Ascending aorta (tissue), 2 donors: Measurements from ENCODE around the gene CHTF8. TPM values are rescaled to one million over a fixed set of nuclear protein-coding genes. Genes with fewer than 3 reads are reported as not detected.

Experiments used
- DNase-seq, 2 donors: peaks; one replicate each; pipeline ENCODE4 v3.0.0-alpha.2; 2019; ENCODE audit warnings: low spot score in 2 of 2
- H3K27ac ChIP-seq, 2 donors: fragments of 200-600 bp; sonication (generic); one replicate each; pipeline ENCODE4 v1.5.1; 2016 to 2017; ENCODE audit warnings: mild to moderate bottlenecking in 1 of 2
- H3K27me3 ChIP-seq: fragments of 200-600 bp; sonication (generic); one replicate; pipeline ENCODE4 v1.5.1; 2017
- H3K36me3 ChIP-seq, 2 donors: fragments of 200-600 bp; sonication (generic); one replicate each; pipeline ENCODE4 v1.5.1; 2016
- H3K4me1 ChIP-seq, 2 donors: fragments of 200-600 bp; sonication (generic); one replicate each; pipeline ENCODE4 v1.5.1; 2016 to 2017; ENCODE audit warnings: mild to moderate bottlenecking in 1 of 2
- H3K4me3 ChIP-seq, 2 donors: fragments of 200-600 bp; sonication (generic); one replicate each; pipeline ENCODE4 v1.5.1; 2016 to 2017; ENCODE audit warnings: mild to moderate bottlenecking in 1 of 2
- H3K9me3 ChIP-seq, 2 donors: fragments of 200-600 bp; sonication (generic); one replicate each; pipeline ENCODE4 v1.5.1; 2016
- CTCF ChIP-seq, 3 experiments: fragments of 200-600 bp in 2 of 3; fragments of 450-650 bp in 1 of 3; sonication (generic) in 2 of 3; IDR thresholded peaks; one replicate each; pipeline ENCODE4 v1.5.1; 2016 to 2019; ENCODE audit warnings: antibody characterized with exemption in 3 of 3, mild to moderate bottlenecking in 1 of 3, moderate library complexity in 1 of 3
- intact Hi-C: fragments of 100-400 bp; cut with DNase I; formaldehyde crosslinking; loops from one replicate; pipeline ENCODE4 v1.15.1; 2023
- total RNA-seq: library from RNA; depleted of rRNA; stranded (reverse); fragments of >200 nt; gene quantifications from one replicate; pipeline ENCODE4 v1.1.0, GENCODE V29; 2016

Gene CHTF8
- total RNA-seq, 1 donor from 2014 or later, result 41.3 TPM

GRCh38 chr16:69108064-69108904 lies 24.1 kb downstream of the CHTF8 start:
- Histone ChIP-seq H3K4me3 (peak overlapping the region in 1 of 2 donors; percentile 76), H3K36me3 (peaks cover 0 to 18% of the 10 kb centered on the region in 2 donors), H3K4me1 (peaks cover 16 to 20% of the 10 kb centered on the region in 2 donors), H3K27me3 (no peaks in the 10 kb centered on the region), H3K9me3 (no peaks in the 10 kb centered on the region), H3K27ac (no peak overlapping the region)
- no peak for TF ChIP-seq CTCF (IDR thresholded peaks at IDR 0.05)
- DNase-seq, result no peak
- intact Hi-C loops, result no loop called here

- Histone ChIP-seq H3K36me3 (peaks cover 0 to 18% of the 10 kb centered on the region in 2 donors), H3K27me3 (no peaks in the 10 kb centered on the region), H3K27ac (no peak overlapping the region), H3K4me3 (peak overlapping the region; percentile 57 to 76), H3K4me1 (peaks cover 16 to 20% of the 10 kb centered on the region in 2 donors), H3K9me3 (no peaks in the 10 kb centered on the region)
- TF ChIP-seq CTCF (IDR thresholded peaks at IDR 0.05), result no peak
- intact Hi-C loops, result no loop called here
- DNase-seq, result no peak
Measured at GRCh38 chr16:69107316-69107962, 24.9 kb downstream of the CHTF8 start.

GRCh38 chr16:69106491-69107315 lies 25.7 kb downstream of the CHTF8 start:
- no peak for DNase-seq
- H3K9me3 ChIP-seq, result no peaks in the 10 kb centered on the region
- intact Hi-C loops, result no loop called here

GRCh38 chr16:69105501-69106361 lies 26.7 kb downstream of the CHTF8 start, which contains the start of gene HAS3:
Gene HAS3, plus strand, starts transcription at chr16:69105653. Its CDS starts 3,743 bp downstream, at chr16:69109396.
- no peaks in the 10 kb centered on the region for H3K9me3 ChIP-seq
- H3K4me1 ChIP-seq, result peaks cover 16 to 20% of the 10 kb centered on the region in 2 donors
- no peak for TF ChIP-seq CTCF (IDR thresholded peaks at IDR 0.05)
- DNase-seq, result no peak
- H3K4me3 ChIP-seq, result peak within 1 kb of the TSS; percentile 57 to 76
- peaks cover 0 to 14% of the 10 kb centered on the region in 2 donors for H3K36me3 ChIP-seq
- intact Hi-C loops, result no loop called here
- no peaks in the 10 kb centered on the region for H3K27me3 ChIP-seq
- H3K27ac ChIP-seq, result no peak within 1 kb of the TSS

More at GRCh38 chr16:69106491-69107315, 25.7 kb downstream of the CHTF8 start:
- peak overlapping the region; percentile 57 to 76 for H3K4me3 ChIP-seq
- H3K36me3 ChIP-seq, result peaks cover 0 to 14% of the 10 kb centered on the region in 2 donors
- TF ChIP-seq CTCF (IDR thresholded peaks at IDR 0.05), result no peak
- H3K27ac ChIP-seq, result no peak overlapping the region
- no peaks in the 10 kb centered on the region for H3K27me3 ChIP-seq
- H3K4me1 ChIP-seq, result peaks cover 16 to 20% of the 10 kb centered on the region in 2 donors
